GM18517 (cell line): Measurements from ENCODE around the gene IGSF8.
A peak's percentile ranks its signal among the peaks of the same experiment; 100 is the strongest.
"Not testable (repeated sequence)": the region's sequence is repeated elsewhere in the genome, so short reads cannot be mapped to it uniquely, and the experiment has no call there.

Experiments
- ATAC-seq: cut with Tn5 transposase; IDR thresholded peaks from one replicate; pipeline ENCODE4 v1.9.1; 2021; ENCODE audit warnings: mild to moderate bottlenecking, moderate library complexity; ENCODE audit not compliant: unreplicated experiment

The IGSF8 gene

GRCh38 chr1:160069460-160070231 lies 28.8 kb downstream of the IGSF8 start, which contains the start of gene KCNJ10:
Gene KCNJ10, minus strand, starts transcription at chr1:160070160. Its CDS starts 27,628 bp downstream, at chr1:160042532.
- ATAC-seq = no peak

DNA sequence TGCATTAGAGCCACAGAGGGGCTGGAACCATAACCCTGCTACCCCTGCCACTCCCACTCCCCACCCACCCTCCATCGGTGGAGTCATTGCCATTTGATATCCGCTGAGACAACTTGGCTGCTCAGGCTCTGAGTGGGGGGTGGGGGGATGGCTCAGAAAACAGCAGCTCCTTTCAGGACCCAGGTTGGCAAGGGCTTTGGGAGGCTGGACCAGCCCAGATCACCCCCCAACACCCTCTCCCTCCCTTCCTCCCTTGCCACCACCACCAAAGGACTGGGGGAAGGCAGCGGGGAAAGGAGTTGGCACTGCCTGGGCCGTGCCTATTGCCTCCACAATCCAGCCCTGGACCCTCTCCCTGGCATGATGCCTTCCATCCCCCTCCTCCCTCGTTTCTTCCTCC lies 30.2 kb downstream of the IGSF8 start:
- no peak for ATAC-seq

- no peak for ATAC-seq
Observed at GRCh38 chr1:160066829-160067745, 31.3 kb downstream of the IGSF8 start.

- no peak for ATAC-seq
Observed at GRCh38 chr1:160064746-160065145, 33.7 kb downstream of the IGSF8 start.

GRCh38 chr1:160064164-160064563 lies 34.3 kb downstream of the IGSF8 start:
- ATAC-seq = no peak

DNA sequence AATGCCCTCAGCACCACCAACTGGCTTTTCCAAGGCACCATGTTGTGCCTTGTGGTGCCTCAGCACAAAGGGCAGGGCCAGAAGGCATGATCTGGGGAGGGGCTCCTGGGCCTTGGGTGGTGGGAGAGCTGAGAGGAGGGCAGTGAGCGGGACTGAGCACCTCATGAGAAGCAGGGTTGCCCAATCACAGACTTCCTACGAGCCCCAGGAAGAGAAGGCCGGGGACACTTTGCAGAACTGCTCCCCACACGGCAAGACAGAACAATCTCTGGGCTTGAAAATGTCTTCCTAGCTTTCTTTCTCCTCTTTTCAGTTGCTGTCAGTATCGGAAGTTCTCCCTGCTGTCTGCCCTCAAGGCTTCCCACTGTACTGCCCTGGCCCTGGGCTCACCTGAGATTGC lies 35.2 kb downstream of the IGSF8 start:
- ATAC-seq = no peak

GRCh38 chr1:160062230-160062532 lies 36.2 kb downstream of the IGSF8 start:
- ATAC-seq = no peak

- no peak for ATAC-seq
Observed at GRCh38 chr1:160061369-160062229, 36.8 kb downstream of the IGSF8 start.

- no peak for ATAC-seq
Observed at GRCh38 chr1:160058087-160058486, 40.3 kb downstream of the IGSF8 start.

DNA sequence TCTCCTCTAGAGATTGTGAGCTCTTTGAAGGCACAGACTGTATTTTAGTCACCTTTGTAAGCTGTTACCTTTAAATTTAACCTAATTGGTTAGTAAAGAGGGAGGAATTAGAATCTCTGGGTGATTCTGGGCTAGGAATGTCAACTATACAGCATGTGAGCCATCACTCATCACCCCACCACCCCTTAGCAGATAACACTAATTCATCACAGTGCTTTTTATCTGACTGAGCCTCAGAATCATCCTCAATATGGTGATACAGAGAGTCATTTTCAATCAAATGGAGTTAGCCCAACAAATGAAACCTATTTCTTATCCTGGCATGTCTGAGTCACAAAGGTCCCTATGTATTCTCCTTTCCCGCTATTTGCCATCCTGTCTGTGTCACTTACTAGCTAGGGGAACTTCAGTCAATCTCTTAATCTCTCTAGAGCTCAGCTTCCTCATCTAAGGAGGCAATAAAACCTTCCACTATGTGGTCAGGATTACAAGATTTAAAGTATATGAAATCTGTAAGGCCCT lies 41.7 kb downstream of the IGSF8 start:
- ATAC-seq = no peak

- no peak for ATAC-seq
Observed at GRCh38 chr1:160053548-160054365, 44.7 kb downstream of the IGSF8 start.

GRCh38 chr1:160052936-160053335 lies 45.5 kb downstream of the IGSF8 start:
- no peak for ATAC-seq

GRCh38 chr1:160050619-160051018 lies 47.8 kb downstream of the IGSF8 start:
- no peak for ATAC-seq

DNA sequence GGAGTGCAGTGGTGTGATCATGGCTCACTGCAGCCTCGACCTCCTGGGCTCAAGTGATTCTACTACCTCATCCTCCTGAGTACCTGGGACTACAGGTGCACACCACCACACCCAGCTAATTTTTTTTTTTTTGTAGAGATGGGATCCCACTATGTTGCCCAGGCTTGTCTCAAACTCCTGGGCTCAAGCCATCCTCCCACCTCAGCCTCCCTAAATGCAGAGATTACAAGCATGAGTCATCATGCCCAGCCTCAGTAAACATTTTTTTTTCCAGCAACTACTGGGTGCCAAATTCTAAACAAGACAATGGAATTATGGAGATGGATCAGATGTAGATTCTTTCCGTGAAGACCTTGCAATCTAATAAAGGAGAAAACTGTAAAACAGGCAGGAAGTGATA lies 48.2 kb downstream of the IGSF8 start:
- ATAC-seq = not testable (repeated sequence)

GRCh38 chr1:160049101-160049500 lies 49.3 kb downstream of the IGSF8 start:
- no peak for ATAC-seq

- no peak for ATAC-seq
Observed at GRCh38 chr1:160048335-160048734, 50.1 kb downstream of the IGSF8 start.

GRCh38 chr1:160047111-160047991 lies 51.1 kb downstream of the IGSF8 start:
- peak; percentile 31 for ATAC-seq

GRCh38 chr1:160046494-160047110 lies 51.8 kb downstream of the IGSF8 start:
- ATAC-seq = peak; percentile 78

DNA sequence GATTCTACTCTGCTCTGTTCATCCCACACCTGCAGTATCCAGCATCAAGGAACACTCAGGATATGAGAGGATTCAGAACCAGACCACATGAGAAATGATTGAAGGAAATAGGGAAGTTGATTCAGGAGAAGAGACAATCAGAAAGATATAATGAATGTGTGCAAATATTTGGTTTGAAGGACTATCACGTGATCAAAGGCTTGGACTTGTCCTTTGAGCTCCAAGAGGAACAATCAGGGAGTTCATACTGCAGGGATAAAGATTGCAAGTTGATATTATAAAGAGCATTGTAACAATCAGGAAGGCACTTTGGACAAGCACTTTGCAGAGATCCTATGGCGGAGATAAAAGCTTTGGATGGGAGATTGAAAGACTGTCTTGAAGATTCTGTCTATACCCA lies 52.8 kb downstream of the IGSF8 start:
- no peak for ATAC-seq
